GM04504 (cell line): ENCODE data around the gene PCBP3.

Source experiments
- DNase-seq: peaks from one replicate; pipeline ENCODE4 v3.0.0-alpha.2; 2012; ENCODE audit warnings: low read depth

PCBP3 gene

GRCh38 chr21:45724994-45725843 lies 81.7 kb downstream of the PCBP3 start:
- DNase-seq: no peak

GRCh38 chr21:45725844-45726200 lies 82.3 kb downstream of the PCBP3 start:
- DNase-seq: no peak

DNA sequence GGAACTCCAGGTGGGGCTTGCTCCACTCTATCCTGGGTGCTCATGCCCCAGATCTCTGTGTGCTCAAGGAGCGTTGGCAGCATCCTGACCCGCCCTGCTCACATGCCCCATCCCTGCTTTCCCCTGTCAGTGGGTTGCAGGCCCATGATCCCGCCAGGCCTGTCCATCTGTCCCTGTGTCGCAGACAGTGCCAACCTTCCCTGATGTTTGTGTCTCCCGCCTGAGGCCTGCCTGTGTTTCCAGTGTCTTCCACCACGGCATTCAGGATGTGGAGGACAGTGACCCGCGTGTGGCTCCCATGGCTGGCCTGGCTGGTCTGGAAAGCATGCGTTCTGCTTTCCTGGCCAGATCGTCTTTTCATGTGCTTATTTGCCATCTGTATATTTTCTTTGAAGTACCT lies 82.9 kb downstream of the PCBP3 start:
- DNase-seq: no peak

GRCh38 chr21:45727390-45727789 lies 83.9 kb downstream of the PCBP3 start:
- DNase-seq: no peak

- DNase-seq: no peak
These were observed 91.9 kb downstream of the PCBP3 start for GRCh38 chr21:45735259-45736000.

GRCh38 chr21:45736042-45736689 lies 92.6 kb downstream of the PCBP3 start:
- no peak for DNase-seq

GRCh38 chr21:45736690-45737484 lies 93.4 kb downstream of the PCBP3 start:
- DNase-seq: no peak

DNA sequence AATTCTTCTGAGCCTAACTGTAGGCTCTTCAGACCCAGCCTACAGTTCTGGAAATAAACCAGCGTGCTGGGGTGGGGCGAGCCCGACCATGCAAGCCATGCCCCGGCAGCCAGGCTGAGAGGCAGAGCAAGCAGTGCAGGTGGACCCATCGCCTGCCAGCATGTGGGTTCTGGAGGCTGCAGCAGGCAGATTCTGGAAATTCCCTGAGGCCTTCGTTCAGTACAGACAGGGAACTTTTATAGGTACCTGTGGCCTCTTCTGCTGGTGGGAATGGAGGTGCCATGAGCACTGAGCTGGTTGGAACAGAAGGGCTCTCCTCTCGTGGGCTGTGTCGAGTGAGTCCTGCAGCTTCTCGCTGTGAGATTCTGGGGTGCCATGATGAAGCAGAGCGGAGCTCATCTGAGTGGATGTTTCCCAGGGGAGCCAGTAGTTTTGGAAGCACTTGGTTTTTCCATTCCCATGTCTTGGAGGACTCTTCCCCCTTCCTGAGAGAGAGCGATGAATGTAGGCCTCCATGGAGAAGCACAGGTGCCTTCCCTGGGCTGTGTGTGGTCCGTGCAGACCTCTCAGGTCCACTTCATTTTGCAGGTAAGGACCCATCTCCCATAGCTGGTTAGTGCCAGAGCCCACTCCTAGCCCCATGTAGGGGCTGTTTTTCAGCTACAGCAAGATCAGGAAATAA lies 94.1 kb downstream of the PCBP3 start:
- DNase-seq: no peak

GRCh38 chr21:45739218-45740087 lies 95.9 kb downstream of the PCBP3 start:
- DNase-seq: no peak

DNA sequence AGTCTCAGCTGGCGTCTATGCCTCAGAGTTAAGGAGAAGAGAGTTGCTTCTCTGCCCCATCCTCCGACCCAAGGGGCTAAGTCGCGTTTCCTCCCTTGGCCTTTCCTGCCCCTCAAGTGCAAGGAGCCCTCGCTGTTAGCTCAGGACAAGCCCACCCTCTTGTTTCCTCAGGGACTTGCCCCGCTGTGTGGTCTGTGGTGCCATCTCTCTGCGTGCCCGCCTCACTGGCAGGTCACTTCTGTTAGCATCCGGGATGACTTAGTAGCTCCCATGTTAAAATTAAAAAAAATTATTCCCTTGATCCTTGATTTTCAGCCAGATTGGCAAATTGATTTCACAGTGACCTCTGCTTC lies 96.5 kb downstream of the PCBP3 start:
- no peak for DNase-seq

- no peak for DNase-seq
These were observed 97.2 kb downstream of the PCBP3 start for GRCh38 chr21:45740491-45741357.

DNA sequence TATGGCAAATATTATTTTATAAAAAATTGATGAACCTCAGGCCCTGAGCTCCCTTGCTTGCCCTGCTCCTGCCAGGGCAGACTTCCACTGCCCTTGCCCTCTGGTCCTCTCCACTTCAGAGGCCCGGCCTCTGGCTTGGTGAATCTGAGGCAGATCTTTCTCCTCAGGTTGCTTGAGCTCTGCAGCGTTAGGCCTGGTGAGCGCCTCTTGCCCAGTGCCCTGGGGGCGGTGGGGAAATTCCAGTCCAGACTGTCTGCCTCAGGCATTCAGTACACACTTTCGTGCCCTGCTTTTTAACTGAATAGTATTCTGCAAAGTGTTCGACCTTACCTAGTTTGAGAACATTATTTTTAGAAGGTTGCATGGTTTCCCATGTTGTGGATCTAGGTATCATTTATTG lies 98.2 kb downstream of the PCBP3 start:
- no peak for DNase-seq

DNA sequence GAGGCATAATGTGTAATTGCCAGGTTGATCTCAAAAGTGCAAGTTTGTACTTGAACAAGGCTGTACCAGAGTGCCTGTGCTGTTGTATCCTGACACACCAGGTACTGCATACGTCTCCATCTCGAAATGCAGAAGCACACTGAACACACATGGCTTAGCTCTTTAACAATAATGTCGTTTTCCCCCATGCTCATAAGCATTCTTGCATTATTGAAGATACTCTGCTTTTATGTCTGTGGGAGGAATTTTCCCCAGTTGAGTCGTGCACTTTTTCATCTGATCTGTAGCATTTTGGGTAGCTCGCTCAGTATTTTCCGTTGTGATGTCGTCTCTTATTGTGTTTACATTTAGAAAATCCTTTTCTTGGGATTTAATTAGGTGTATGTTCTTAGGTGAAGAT lies 98.7 kb downstream of the PCBP3 start:
- no peak for DNase-seq

DNA sequence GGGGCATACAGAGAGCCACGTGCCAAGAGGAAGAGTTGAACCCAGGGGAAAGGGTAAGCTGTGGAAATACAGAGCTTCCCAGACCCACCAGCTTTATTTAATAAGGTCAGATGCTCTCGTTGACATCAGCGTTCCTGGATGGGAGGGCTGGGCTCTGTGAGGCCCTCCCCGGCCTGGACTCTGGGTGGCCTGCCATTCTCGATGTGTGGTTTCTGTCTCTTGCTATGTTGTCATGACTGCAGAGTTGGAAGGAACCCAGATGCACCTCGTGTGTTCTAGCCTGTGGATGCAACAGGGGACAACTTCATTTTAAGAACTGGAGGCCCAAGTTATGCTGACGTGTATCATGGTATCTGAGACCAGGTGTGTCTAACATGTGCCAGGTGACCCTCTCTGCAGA lies 101.7 kb downstream of the PCBP3 start:
- no peak for DNase-seq

DNA sequence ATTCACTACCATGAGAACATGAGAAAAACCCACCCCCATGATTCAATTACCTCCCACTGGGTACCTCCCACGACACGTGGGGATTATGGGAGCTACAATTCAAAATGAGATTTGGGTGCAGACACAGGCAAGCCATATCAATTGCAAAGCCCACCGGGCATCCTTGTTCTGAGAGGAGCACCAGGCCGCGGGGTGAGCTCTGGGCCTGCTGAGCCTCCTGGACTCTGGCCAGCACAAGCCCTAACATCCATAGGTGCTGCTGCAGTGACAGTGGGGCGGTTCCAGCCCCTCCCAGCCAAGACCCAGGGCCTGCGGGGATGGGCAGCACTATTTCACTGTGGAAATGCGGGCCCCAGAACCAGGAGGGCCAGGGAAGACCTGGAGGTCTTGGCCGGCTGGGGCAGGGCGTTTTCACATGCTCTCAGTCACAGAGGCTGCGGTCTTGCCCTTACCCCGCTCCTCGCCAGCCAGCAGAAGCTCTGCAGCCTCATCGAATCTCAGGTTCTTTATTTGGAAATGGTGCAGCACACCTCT lies 103.8 kb downstream of the PCBP3 start:
- DNase-seq: no peak

- DNase-seq: peak; percentile 50
These were observed 104.4 kb downstream of the PCBP3 start for GRCh38 chr21:45747802-45748445.

DNA sequence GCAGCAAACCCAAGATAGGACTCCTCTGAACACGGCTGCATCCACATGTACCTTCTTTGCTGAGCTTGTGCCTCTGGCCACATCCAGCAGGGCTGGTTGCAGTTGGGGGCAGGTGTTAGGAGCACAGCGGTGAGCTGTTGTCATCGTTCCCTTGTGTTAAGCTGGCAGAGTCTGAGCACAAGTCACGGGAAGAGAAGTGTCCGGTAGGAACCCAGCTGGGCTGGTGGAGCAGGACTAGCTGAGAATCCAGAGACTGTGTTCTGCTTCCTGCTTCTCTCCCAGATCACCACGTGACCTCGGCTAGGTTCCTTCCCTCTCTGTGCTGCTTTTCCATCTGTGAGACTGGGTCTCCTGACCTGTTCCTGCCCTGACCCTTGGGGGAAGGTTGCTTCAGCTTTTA lies 105.1 kb downstream of the PCBP3 start:
- DNase-seq: no peak

DNA sequence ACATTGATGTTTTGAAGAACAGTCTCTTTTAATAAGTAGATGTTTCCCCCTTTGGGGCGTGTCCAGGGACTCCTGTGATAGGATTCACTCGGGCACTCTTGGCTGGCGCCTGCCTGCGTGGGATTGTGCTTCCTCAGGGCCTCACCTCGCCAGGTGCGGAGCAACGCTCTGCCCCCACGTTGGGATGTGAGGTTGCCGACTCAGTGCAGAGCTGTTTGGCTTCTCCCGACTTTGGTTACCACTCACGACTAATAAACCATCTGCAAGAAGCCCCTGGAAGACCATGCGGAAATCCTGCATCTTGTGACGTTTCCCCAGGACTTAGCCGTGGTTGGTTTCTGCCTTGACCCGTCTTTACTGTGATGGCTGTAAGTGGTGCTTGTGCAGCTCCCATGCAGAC lies 106.4 kb downstream of the PCBP3 start:
- no peak for DNase-seq

- no peak for DNase-seq
These were observed 107.4 kb downstream of the PCBP3 start for GRCh38 chr21:45750936-45751335.
